Activated CD8-positive, alpha-beta memory T cell treated with anti-CD3 and anti-CD28 coated beads, Interleukin-2, amount 50 U/mL, for 1 hour (primary cell): Measurements from ENCODE around the gene AMBRA1.

ENCODE experiments used
- DNase-seq: peaks from one replicate; pipeline ENCODE4 v3.0.0-alpha.2; 2020; ENCODE audit errors: extremely low read depth

Gene AMBRA1

GRCh38 chr11:46475051-46475925 lies 118.5 kb downstream of the AMBRA1 start:
- DNase-seq: no peak

- DNase-seq: no peak
These were observed 121.2 kb downstream of the AMBRA1 start for GRCh38 chr11:46472662-46472994.

- DNase-seq: no peak
These were observed 121.7 kb downstream of the AMBRA1 start for GRCh38 chr11:46471943-46472661.

DNA sequence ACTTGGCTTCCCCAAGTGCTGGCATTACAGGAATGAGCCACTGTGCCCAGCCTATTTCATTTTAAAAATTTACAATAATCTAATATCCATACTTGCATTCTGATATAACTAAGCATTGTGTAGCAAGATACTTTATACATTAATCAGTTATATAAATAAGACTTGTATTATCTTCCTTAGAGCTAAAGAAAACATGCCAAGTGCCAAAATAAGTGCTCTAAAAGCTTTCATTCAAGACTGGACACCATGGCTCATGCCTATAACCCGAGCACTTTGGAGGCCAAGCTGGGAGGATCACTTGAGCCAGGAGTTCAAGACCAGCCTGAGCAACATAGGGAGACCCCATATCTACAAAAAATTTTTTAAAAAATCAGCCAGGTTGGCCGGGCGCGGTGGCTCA lies 123.9 kb downstream of the AMBRA1 start:
- DNase-seq: no peak

GRCh38 chr11:46465683-46466082 lies 128.1 kb downstream of the AMBRA1 start:
- no peak for DNase-seq

GRCh38 chr11:46463701-46464421 lies 130.0 kb downstream of the AMBRA1 start:
- DNase-seq: no peak

GRCh38 chr11:46461461-46461927 lies 132.3 kb downstream of the AMBRA1 start:
- no peak for DNase-seq

- DNase-seq: no peak
These were observed 135.3 kb downstream of the AMBRA1 start for GRCh38 chr11:46458491-46458890.

GRCh38 chr11:46457659-46458424 lies 136.0 kb downstream of the AMBRA1 start:
- no peak for DNase-seq

DNA sequence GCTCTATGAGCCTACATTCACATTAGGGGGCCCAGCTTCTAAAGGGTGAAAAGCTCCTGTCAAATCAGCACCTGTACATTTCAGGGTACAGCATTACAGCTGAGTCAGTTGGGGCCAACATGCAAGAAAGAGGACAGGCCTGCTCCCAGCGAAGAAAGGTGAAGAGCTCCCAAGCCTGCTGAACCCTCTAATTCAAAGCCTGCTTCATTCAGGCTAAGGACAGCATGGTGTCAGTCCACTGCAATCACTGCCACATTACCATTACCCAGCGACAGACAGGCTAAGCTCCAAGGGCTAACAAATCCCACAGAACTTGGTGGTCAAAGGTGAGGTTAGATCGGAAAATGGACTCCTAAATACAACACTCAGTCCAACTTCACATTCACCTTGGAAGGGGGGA lies 136.8 kb downstream of the AMBRA1 start:
- DNase-seq: no peak

GRCh38 chr11:46456269-46457001 lies 137.4 kb downstream of the AMBRA1 start:
- DNase-seq: no peak

DNA sequence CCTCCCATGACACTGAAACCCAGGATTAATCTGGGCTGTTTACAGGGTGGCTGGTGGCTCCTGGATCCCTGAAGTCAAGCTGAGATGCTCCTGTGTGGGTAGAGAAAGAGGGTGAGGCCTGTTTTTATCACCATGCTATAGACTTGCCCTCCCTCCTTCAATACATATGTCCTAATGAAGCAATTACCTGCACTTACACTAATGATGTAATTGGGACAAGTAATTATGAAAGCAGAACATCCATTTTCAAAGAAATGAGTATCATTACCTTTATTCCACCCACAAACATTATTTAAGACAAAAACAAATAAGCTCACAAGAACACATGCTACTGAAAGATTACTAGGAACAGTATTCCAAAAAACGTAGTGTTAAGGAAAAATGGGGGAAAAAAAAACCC lies 138.0 kb downstream of the AMBRA1 start:
- no peak for DNase-seq

GRCh38 chr11:46452918-46453517 lies 140.8 kb downstream of the AMBRA1 start:
- no peak for DNase-seq

- no peak for DNase-seq
These were observed 142.1 kb downstream of the AMBRA1 start for GRCh38 chr11:46451759-46452158.

- DNase-seq: no peak
These were observed 142.9 kb downstream of the AMBRA1 start for GRCh38 chr11:46450846-46451477.

GRCh38 chr11:46447544-46447943 lies 146.3 kb downstream of the AMBRA1 start:
- DNase-seq: no peak

DNA sequence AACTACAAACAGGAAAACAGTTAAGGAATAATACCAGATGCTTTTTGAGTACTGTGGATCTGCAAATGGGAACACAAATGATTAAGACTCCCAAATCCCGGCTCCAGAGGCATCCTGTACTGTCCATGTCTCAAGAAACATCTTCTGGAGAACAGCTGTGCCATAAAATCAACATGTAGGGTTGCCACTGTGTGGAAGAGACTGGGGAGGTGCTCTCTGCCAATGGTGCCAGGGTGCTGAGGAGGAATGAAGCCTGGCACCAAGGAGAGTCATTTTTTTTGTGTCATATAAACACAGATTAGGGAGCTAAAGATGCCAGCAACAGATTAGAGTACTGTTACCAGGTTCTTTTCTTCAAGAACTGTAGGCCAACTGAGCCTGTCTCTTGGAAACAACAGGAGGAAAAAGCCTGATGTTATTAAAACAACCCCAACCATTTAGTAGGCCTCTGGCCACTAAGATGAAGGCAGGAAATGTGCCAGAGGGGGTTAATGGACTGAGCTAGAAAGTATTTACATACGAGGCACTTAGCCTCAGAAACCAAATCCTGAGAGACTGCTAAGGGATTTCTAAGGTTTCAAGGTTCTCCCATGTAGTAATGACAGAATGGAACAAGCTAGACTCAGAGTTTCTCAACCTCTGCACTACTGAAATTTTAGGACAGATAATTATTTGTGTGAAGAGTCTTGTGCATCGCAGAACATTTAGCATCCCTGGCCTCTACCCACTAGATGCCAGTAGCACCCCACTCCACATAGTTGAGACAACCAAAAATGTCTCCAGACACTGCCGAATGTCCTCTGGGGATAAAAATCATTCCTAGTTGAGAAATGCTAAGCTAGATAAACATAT lies 147.7 kb downstream of the AMBRA1 start:
- DNase-seq: no peak

GRCh38 chr11:46445192-46445919 lies 148.5 kb downstream of the AMBRA1 start:
- no peak for DNase-seq
